Ovary (tissue), 3 donors: ENCODE measurements around the gene NR2F2.

ENCODE experiments used
- CTCF ChIP-seq, 3 donors: fragments of 450-650 bp in 2 of 3; fragments of 200-600 bp in 1 of 3; IDR thresholded peaks; one replicate each; pipeline versions ENCODE4 v1.5.1 to v1.8.0; 2016 to 2022; ENCODE audit warnings: antibody characterized with exemption in 3 of 3, mild to moderate bottlenecking in 1 of 3
- EP300 ChIP-seq: sonication (generic); formaldehyde crosslinking; IDR thresholded peaks from one replicate; pipeline ENCODE4 v1.6.1; 2017; ENCODE audit warnings: antibody characterized with exemption
- donor health status: DM: no; HTN: no; CAD: no.

DNA sequence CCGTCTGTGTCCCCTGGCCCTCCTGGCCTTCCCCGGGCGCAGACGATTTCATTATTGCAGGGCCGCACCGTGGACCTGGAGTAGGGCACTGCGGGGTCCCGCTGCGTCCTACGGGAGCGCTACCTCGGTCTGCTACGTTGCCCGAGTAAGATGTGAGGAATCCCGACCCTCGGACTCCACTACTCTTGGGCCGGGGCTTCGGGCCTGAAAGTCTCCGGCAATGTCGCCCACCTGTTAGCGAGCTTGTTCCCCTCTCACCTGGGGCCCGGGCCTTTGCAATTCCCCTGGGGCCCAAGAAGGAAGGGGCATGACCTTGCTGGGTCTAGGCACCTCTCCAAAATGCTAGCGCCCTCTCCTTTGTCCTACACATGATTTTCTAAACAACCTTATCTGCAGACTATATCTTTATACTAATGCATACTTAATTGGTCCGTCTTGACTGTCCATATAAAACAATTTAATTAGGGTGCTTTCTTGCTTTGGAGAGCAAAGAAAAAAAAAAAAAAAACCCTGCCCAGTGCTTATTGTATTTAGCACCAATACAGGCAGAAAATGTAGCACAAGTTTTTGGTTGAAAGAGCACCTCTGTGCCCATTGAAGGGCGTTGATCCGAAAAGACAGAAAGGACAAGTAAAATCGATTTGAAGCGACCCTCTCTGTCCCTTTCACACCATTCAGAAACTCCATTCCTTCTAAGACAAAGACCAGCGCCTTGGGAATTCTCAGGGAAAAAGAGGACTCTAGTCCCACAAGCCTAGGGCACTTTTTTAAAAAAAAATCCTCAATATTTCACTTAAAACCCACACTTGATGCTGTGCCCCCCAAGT, 7.0 kb upstream of the NR2F2 start:
- no peak for TF ChIP-seq CTCF (IDR thresholded peaks at IDR 0.05)
- no peak for TF ChIP-seq EP300
